ENCODE results near the gene OR52K1. TPM values are rescaled to one million over a fixed set of nuclear protein-coding genes. Genes with fewer than 3 reads are reported as not detected.
"Not testable (repeated sequence)": the region's sequence is repeated elsewhere in the genome, so short reads cannot be mapped to it uniquely, and the experiment has no call there.

Gene OR52K1
- 0.04 TPM for polyA plus RNA-seq (2013, experiment 1 of 2; ENCODE audit: insufficient read length)
- not detected for polyA plus RNA-seq (2013, experiment 2 of 2; ENCODE audit: insufficient read length)

- DNase-seq, result no peak
These were observed at the start of gene OR52K1 for GRCh38 chr11:4482445-4482844. Gene OR52K1, plus strand, starts transcription at chr11:4482646. Its CDS starts 6,255 bp downstream, at chr11:4488901.

GRCh38 chr11:4433856-4434255 is 48.6 kb upstream of the OR52K1 start:
- DNase-seq, result no peak

GRCh38 chr11:4436411-4436810 is 46.0 kb upstream of the OR52K1 start:
- no peak for DNase-seq

GRCh38 chr11:4441515-4441914 is 40.9 kb upstream of the OR52K1 start:
- no peak for DNase-seq

- DNase-seq, result no peak
These were observed 39.1 kb upstream of the OR52K1 start for GRCh38 chr11:4443232-4443891.

GRCh38 chr11:4448995-4449394 is 33.5 kb upstream of the OR52K1 start, which contains the start of gene OR52K2:
Gene OR52K2, plus strand, starts transcription at chr11:4449295. Its CDS starts 45 bp downstream, at chr11:4449340.
- DNase-seq, result no peak

- DNase-seq, result no peak
These were observed 29.3 kb upstream of the OR52K1 start for GRCh38 chr11:4453118-4453517.

- DNase-seq, result no peak
These were observed 28.4 kb upstream of the OR52K1 start for GRCh38 chr11:4454021-4454420.

- no peak for DNase-seq
These were observed 27.0 kb upstream of the OR52K1 start for GRCh38 chr11:4455419-4455818.

GRCh38 chr11:4459500-4459899 is 22.9 kb upstream of the OR52K1 start:
- DNase-seq, result no peak

- DNase-seq, result no peak
These were observed 22.3 kb upstream of the OR52K1 start for GRCh38 chr11:4460151-4460550.

GRCh38 chr11:4464216-4465159 is 18.0 kb upstream of the OR52K1 start:
- DNase-seq, result no peak

- DNase-seq, result no peak
These were observed 17.0 kb upstream of the OR52K1 start for GRCh38 chr11:4465407-4465806.

GRCh38 chr11:4466131-4466870 is 16.1 kb upstream of the OR52K1 start:
- no peak for DNase-seq

- DNase-seq, result no peak
These were observed 15.5 kb upstream of the OR52K1 start for GRCh38 chr11:4466871-4467442.

GRCh38 chr11:4467811-4468606 is 14.4 kb upstream of the OR52K1 start:
- DNase-seq, result no peak

- DNase-seq, result no peak
These were observed 2.8 kb upstream of the OR52K1 start for GRCh38 chr11:4479644-4480043.

GRCh38 chr11:4480577-4481239 is 1.7 kb upstream of the OR52K1 start:
- DNase-seq, result peak; percentile 33

- no peak for DNase-seq
These were observed 1.2 kb upstream of the OR52K1 start for GRCh38 chr11:4481240-4481582.

GRCh38 chr11:4484310-4484709 is 1.9 kb downstream of the OR52K1 start:
- DNase-seq, result no peak

- DNase-seq, result not testable (repeated sequence)
These were observed 9.0 kb downstream of the OR52K1 start for GRCh38 chr11:4491405-4491804.

All from fibroblast of skin of scalp (primary cell).